Esophagus muscularis mucosa (tissue), 4 donors: ENCODE results near the gene ZFHX3. TPM values are rescaled to one million over a fixed set of nuclear protein-coding genes. Genes with fewer than 3 reads are reported as not detected.

Experiments used
- DNase-seq: peaks from one replicate; pipeline ENCODE4 v3.0.0-alpha.2; 2017; ENCODE audit errors: extremely low spot score
- H3K27ac ChIP-seq, 4 donors: fragments of 200-600 bp; sonication (generic); replicated peaks in 1 of 4; 1 replicate in 3 of 4; 2 replicates in 1 of 4; pipeline ENCODE4 v1.5.1; 2016 to 2019; ENCODE audit warnings: mild to moderate bottlenecking in 1 of 4
- H3K27me3 ChIP-seq, 4 donors: fragments of 200-600 bp; sonication (generic); one replicate each; pipeline versions ENCODE4 v1.5.1 to v1.6.0; 2016 to 2019
- H3K36me3 ChIP-seq, 4 donors: fragments of 200-600 bp; sonication (generic); one replicate each; pipeline ENCODE4 v1.5.1; 2016 to 2019
- H3K4me1 ChIP-seq, 4 donors: fragments of 200-600 bp; sonication (generic); one replicate each; pipeline ENCODE4 v1.5.1; 2016 to 2019
- H3K4me3 ChIP-seq, 4 donors: fragments of 200-600 bp; sonication (generic); 1 replicate in 2 of 4; 2 replicates in 2 of 4; pipeline ENCODE4 v1.5.1; 2016 to 2019; ENCODE audit warnings: mild to moderate bottlenecking in 4 of 4, moderate library complexity in 1 of 4
- H3K9me3 ChIP-seq, 4 donors: fragments of 200-600 bp; sonication (generic); 1 replicate in 3 of 4; 2 replicates in 1 of 4; pipeline ENCODE4 v1.5.1; 2016 to 2019
- CTCF ChIP-seq, 3 experiments: fragments of 200-600 bp in 2 of 3; fragments of 450-650 bp in 1 of 3; sonication (generic) in 2 of 3; IDR thresholded peaks; one replicate each; pipeline ENCODE4 v1.5.1; 2017 to 2019; ENCODE audit warnings: antibody characterized with exemption in 3 of 3, mild to moderate bottlenecking in 2 of 3, moderate library complexity in 1 of 3
- EP300 ChIP-seq: sonication (generic); formaldehyde crosslinking; IDR thresholded peaks from one replicate; pipeline ENCODE4 v1.6.1; 2017; ENCODE audit warnings: antibody characterized with exemption
- POLR2A ChIP-seq: fragments of 450-650 bp; IDR thresholded peaks from one replicate; pipeline ENCODE4 v1.6.1; 2017; ENCODE audit warnings: antibody characterized with exemption, moderate library complexity, mild to moderate bottlenecking, low read depth
- POLR2AphosphoS5 ChIP-seq, 2 donors: sonication (generic); formaldehyde crosslinking; IDR thresholded peaks; one replicate each; pipeline ENCODE4 v1.6.1; 2017; ENCODE audit warnings: antibody characterized with exemption in 2 of 2
- WGBS: methylation state at CpG from one replicate; pipeline ENCODE4 v1.1.5; 2018; 5-methylcytosine and 5-hydroxymethylcytosine counted together
- intact Hi-C: fragments of 100-400 bp; cut with DNase I; formaldehyde crosslinking; loops from one replicate; pipeline ENCODE4 v1.15.1; 2023
- total RNA-seq, 4 donors: library from RNA; depleted of rRNA; stranded (reverse); fragments of >200 nt; gene quantifications; one replicate each; pipeline versions ENCODE4 v1.1.0 to v1.2.1, GENCODE V29; 2016

The ZFHX3 gene
- total RNA-seq, 4 donors from 2014 or later = 25.7 to 53.0 (median 30.6) TPM

- peaks cover 4 to 28% (median 15%) of the 10 kb centered on the region in 4 donors for H3K4me1 ChIP-seq
- peak overlapping the region in 3 of 4 donors; percentile 33 to 53 (median 47) for H3K27ac ChIP-seq
- H3K27me3 ChIP-seq = no peaks in the 10 kb centered on the region
- no peaks in the 10 kb centered on the region for H3K9me3 ChIP-seq
- intact Hi-C loops = loop anchor here (5.0 kb wide), 2 partner anchors 239 to 344 kb away; no protein-coding TSS in a partner anchor
- WGBS = 86% methylated on average over 3 of the region's 3 CpGs
- TF ChIP-seq POLR2A (no peak), POLR2AphosphoS5 (IDR thresholded peaks at IDR 0.05) (no peak), EP300 (no peak), CTCF (IDR thresholded peaks at IDR 0.05) (no peak)
- H3K4me3 ChIP-seq = no peak overlapping the region
- H3K36me3 ChIP-seq = peaks cover 4 to 18% (median 9%) of the 10 kb centered on the region in 4 donors
- DNase-seq = no peak
These were observed 214.4 kb downstream of the ZFHX3 start for GRCh38 chr16:72833482-72833881.

GRCh38 chr16:72832621-72833248, 215.2 kb downstream of the ZFHX3 start:
- Histone ChIP-seq H3K4me1 (peaks cover 4 to 28% (median 14%) of the 10 kb centered on the region in 4 donors), H3K4me3 (no peak overlapping the region), H3K9me3 (no peaks in the 10 kb centered on the region), H3K36me3 (peaks cover 4 to 23% (median 10%) of the 10 kb centered on the region in 4 donors), H3K27me3 (no peaks in the 10 kb centered on the region), H3K27ac (peak overlapping the region in 3 of 4 donors; percentile 33 to 53 (median 47))
- peak in 2 of 3 experiments; percentile 90 to 98 for TF ChIP-seq CTCF (IDR thresholded peaks at IDR 0.05)
- no peak for TF ChIP-seq EP300
- TF ChIP-seq POLR2AphosphoS5 (IDR thresholded peaks at IDR 0.05) = peak; percentile 45 to 76
- peak; percentile 95 for DNase-seq
- 44% methylated on average over 13 of the region's 13 CpGs for WGBS
- intact Hi-C loops = loop anchor here (5.0 kb wide), 2 partner anchors 240 to 345 kb away; no protein-coding TSS in a partner anchor

GRCh38 chr16:72829846-72830775, 217.8 kb downstream of the ZFHX3 start:
- intact Hi-C loops = loop anchor here (2.0 to 5.0 kb wide), 3 partner anchors 242 to 367 kb away; no protein-coding TSS in a partner anchor
- Histone ChIP-seq H3K4me1 (peaks cover 4 to 27% (median 13%) of the 10 kb centered on the region in 4 donors), H3K4me3 (no peak overlapping the region), H3K27me3 (no peaks in the 10 kb centered on the region), H3K27ac (no peak overlapping the region), H3K9me3 (no peaks in the 10 kb centered on the region), H3K36me3 (peaks cover 4 to 27% (median 14%) of the 10 kb centered on the region in 4 donors)
- TF ChIP-seq CTCF (IDR thresholded peaks at IDR 0.05) = no peak
- TF ChIP-seq EP300 = no peak
- TF ChIP-seq POLR2A = no peak
- no peak for TF ChIP-seq POLR2AphosphoS5 (IDR thresholded peaks at IDR 0.05)
- DNase-seq = no peak
- WGBS = 75% methylated on average over 12 of the region's 12 CpGs

- Histone ChIP-seq H3K27me3 (no peaks in the 10 kb centered on the region), H3K27ac (peak overlapping the region in 1 of 4 donors; percentile 10), H3K36me3 (peaks cover 4 to 27% (median 16%) of the 10 kb centered on the region in 4 donors), H3K9me3 (no peaks in the 10 kb centered on the region), H3K4me3 (no peak overlapping the region), H3K4me1 (peaks cover under 1 to 18% (median 12%) of the 10 kb centered on the region in 4 donors)
- 55% methylated on average over 7 of the region's 7 CpGs for WGBS
- intact Hi-C loops = no loop called here
- no peak for DNase-seq
- TF ChIP-seq POLR2AphosphoS5 (IDR thresholded peaks at IDR 0.05) (no peak), POLR2A (no peak), CTCF (IDR thresholded peaks at IDR 0.05) (no peak), EP300 (no peak)
These were observed 220.1 kb downstream of the ZFHX3 start for GRCh38 chr16:72827866-72828265.
